GM12872 (cell line): Measurements from ENCODE around the gene GPR162.

Source experiments
- CTCF ChIP-seq: IDR thresholded peaks from 3 replicates; pipeline ENCODE4 v1.5.1; 2011; ENCODE audit warnings: low read depth, mild to moderate bottlenecking, low read length, moderate library complexity; ENCODE audit not compliant: insufficient read depth

GPR162 gene

GRCh38 chr12:6810758-6811157 lies 10.9 kb upstream of the GPR162 start:
- TF ChIP-seq CTCF: no peak

- TF ChIP-seq CTCF: no peak
These were observed 8.3 kb upstream of the GPR162 start for GRCh38 chr12:6813363-6813762.

GRCh38 chr12:6816598-6816997 lies 5.0 kb upstream of the GPR162 start:
- no peak for TF ChIP-seq CTCF

GRCh38 chr12:6817098-6817497 lies 4.5 kb upstream of the GPR162 start:
- TF ChIP-seq CTCF: no peak

GRCh38 chr12:6817662-6818157 lies 3.9 kb upstream of the GPR162 start:
- no peak for TF ChIP-seq CTCF

GRCh38 chr12:6818222-6818621 lies 3.4 kb upstream of the GPR162 start:
- no peak for TF ChIP-seq CTCF

- no peak for TF ChIP-seq CTCF
These were observed 3.0 kb upstream of the GPR162 start for GRCh38 chr12:6818645-6819044.
